GM23248 (cell line): Measurements from ENCODE around the gene VPS13D. TPM values are rescaled to one million over a fixed set of nuclear protein-coding genes. Genes with fewer than 3 reads are reported as not detected.
"Not testable (repeated sequence)": the region's sequence is repeated elsewhere in the genome, so short reads cannot be mapped to it uniquely, and the experiment has no call there.

Experiments used
- DNase-seq: peaks from one replicate; pipeline ENCODE4 v3.0.0-alpha.2; 2015
- H2AFZ ChIP-seq: fragments of 200-600 bp; sonication (generic); 2 replicates; pipeline ENCODE4 v1.6.1; 2016; ENCODE audit warnings: antibody characterized with exemption
- H3F3A ChIP-seq: fragments of 200-600 bp; sonication (generic); 2 replicates; pipeline ENCODE4 v1.6.1; 2016; ENCODE audit warnings: mild to moderate bottlenecking, antibody characterized with exemption, mixed run types; ENCODE audit not compliant: insufficient read depth
- H3K27ac ChIP-seq: fragments of 200-600 bp; sonication (generic); 2 replicates; pipeline ENCODE4 v1.5.1; 2016; ENCODE audit warnings: mild to moderate bottlenecking
- H3K27me3 ChIP-seq: fragments of 200-600 bp; sonication (generic); replicated peaks from 2 replicates; pipeline ENCODE4 v1.6.1; 2016; ENCODE audit warnings: mild to moderate bottlenecking; ENCODE audit not compliant: insufficient read depth
- H3K36me3 ChIP-seq: fragments of 200-600 bp; sonication (generic); 2 replicates; pipeline ENCODE4 v1.6.1; 2016; ENCODE audit warnings: low read depth, mild to moderate bottlenecking
- H3K4me1 ChIP-seq: fragments of 200-600 bp; sonication (generic); 2 replicates; pipeline ENCODE4 v1.6.1; 2016; ENCODE audit warnings: mild to moderate bottlenecking; ENCODE audit not compliant: insufficient read depth
- H3K4me2 ChIP-seq: fragments of 200-600 bp; sonication (generic); one replicate; pipeline ENCODE4 v1.6.1; 2016; ENCODE audit warnings: mild to moderate bottlenecking; ENCODE audit not compliant: unreplicated experiment
- H3K4me3 ChIP-seq: fragments of 200-600 bp; sonication (generic); 2 replicates; pipeline ENCODE4 v1.5.1; 2016; ENCODE audit warnings: mild to moderate bottlenecking
- H3K79me2 ChIP-seq: fragments of 200-600 bp; sonication (generic); 2 replicates; pipeline ENCODE4 v1.6.1; 2016; ENCODE audit warnings: mild to moderate bottlenecking; ENCODE audit not compliant: insufficient read depth
- H3K9ac ChIP-seq: fragments of 200-600 bp; sonication (generic); 2 replicates; pipeline ENCODE4 v1.6.1; 2016; ENCODE audit warnings: mild to moderate bottlenecking
- H3K9me2 ChIP-seq: fragments of 200-600 bp; sonication (generic); 2 replicates; pipeline ENCODE4 v1.6.1; 2016; ENCODE audit warnings: mixed run types, mild to moderate bottlenecking, moderate library complexity; ENCODE audit not compliant: insufficient read depth
- H3K9me3 ChIP-seq: fragments of 200-600 bp; sonication (generic); one replicate; pipeline ENCODE4 v1.6.1; 2017; ENCODE audit warnings: low read depth
- H4K20me1 ChIP-seq: fragments of 200-600 bp; sonication (generic); 2 replicates; pipeline ENCODE4 v1.6.0; 2016; ENCODE audit not compliant: insufficient read depth
- EZH2 ChIP-seq: fragments of 200-600 bp; sonication (generic); IDR thresholded peaks from 2 replicates; pipeline ENCODE4 v1.6.1; 2018; ENCODE audit warnings: antibody characterized with exemption, mild to moderate bottlenecking; ENCODE audit not compliant: insufficient read depth, poor library complexity, severe bottlenecking
- EZH2phosphoT487 ChIP-seq: fragments of 200-600 bp; sonication (generic); IDR thresholded peaks from 2 replicates; pipeline ENCODE4 v1.6.1; 2018; ENCODE audit warnings: antibody characterized with exemption, moderate library complexity, mild to moderate bottlenecking, low read depth; ENCODE audit not compliant: insufficient read depth
- WGBS, 2 experiments: methylation state at CpG; one replicate each; pipeline ENCODE4 v1.1.6; 2015 to 2017; ENCODE audit warnings: low lambda C conversion rate in 2 of 2, low coverage in 1 of 2; ENCODE audit errors: missing lambda C conversion rate in 2 of 2; 5-methylcytosine and 5-hydroxymethylcytosine counted together
- in situ Hi-C: fragments of 300-500 bp; cut with MboI; formaldehyde crosslinking; loops from 2 replicates; pipeline ENCODE4 v1.15.0; 2020
- polyA plus RNA-seq: library from polyadenylated mRNA; unstranded; fragments of >200 nt; fragmentation: Nextera tagmentation; extraction: Ambion mirVana; gene quantifications from 2 replicates; pipeline ENCODE4 v1.2.1, GENCODE V29; 2016
- total RNA-seq: library from RNA; depleted of rRNA; stranded (reverse); fragments of >200 nt; shearing (Covaris generic); gene quantifications from 2 replicates; pipeline ENCODE4 v1.2.3, GENCODE V29; 2014

The VPS13D gene
- total and polyA plus RNA-seq, 2 experiments from 2014 or later, result 6.8 to 16.4 TPM

DNA sequence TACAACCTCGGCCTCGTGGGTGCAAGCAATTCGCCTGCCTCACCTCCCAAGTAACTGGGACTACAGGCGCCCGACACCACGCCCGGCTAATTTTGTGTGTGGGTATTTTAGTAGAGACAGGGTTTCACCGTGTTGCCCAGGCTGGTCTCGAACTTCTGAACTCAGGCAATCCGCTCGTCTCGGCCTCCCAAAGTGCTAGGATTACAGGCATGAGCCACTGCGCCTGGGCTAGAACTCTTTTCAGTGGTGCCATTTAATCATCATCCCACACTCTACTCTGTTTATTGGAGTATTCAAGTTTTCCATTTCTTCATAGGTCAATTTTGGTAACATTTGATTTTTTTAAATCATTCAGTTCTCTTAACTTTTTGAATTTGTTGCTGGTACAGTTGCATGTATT is 286.9 kb downstream of the VPS13D start:
- Histone ChIP-seq H3K4me3 (no peak overlapping the region), H4K20me1 (no peaks in the 10 kb centered on the region), H3K36me3 (no peaks in the 10 kb centered on the region; the same call in 1 of the 2 replicates), H3K4me2 (no peak overlapping the region), H3K9me2 (no peaks in the 10 kb centered on the region), H3K9me3 (no peaks in the 10 kb centered on the region), H3K4me1 (peaks cover 8% of the 10 kb centered on the region), H3K9ac (no peak overlapping the region), H3K79me2 (no peaks in the 10 kb centered on the region), H3F3A (0 out of 2 replicates have a peak, but pooled peaks cover 6% of the 10 kb centered on the region), H3K27me3 (no peaks in the 10 kb centered on the region), H2AFZ (no peak overlapping the region), H3K27ac (no peak overlapping the region)
- in situ Hi-C loops, result no loop called here
- 97 to 98% methylated on average over 12 to 13 of the region's 13 CpGs for WGBS, 2 experiments
- no peak for DNase-seq
- no peak for TF ChIP-seq EZH2phosphoT487
- TF ChIP-seq EZH2, result no peak

DNA sequence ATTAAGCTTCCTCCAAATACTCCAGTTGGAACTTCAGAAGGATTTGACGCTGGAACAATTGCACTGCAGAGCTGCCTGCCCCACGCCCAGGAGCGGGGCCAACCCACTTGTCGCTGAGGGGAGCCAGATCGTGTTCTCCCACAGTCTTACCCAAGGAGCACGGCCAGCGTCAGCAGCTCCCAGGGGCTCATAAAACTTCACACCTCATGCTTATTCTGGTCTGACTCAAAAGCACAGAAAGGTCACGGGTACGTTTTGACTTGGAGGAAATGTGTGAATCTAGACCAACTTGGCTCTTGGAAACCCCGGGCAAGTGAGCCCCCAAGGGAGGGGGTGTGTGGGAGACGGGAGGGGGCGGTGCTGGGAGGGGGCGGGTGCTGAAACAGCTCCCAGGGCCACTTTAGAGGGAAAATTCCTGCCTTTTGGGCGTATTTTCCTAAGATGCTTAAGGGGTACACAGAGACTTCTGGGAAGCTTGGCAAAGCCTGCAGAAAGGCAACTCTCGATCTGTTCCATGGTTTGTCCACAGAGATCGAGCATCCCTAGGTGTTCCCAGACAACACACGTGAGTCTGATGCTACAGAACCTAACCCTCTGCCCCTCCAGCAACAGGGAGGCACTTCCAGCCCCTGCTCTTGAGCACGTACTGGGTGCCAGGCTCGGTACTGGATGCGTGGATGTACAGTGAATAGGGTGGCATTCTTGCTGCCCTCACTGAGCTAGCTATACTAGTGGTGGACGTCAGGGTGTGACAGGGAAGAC is 289.3 kb downstream of the VPS13D start:
- H3K27me3 ChIP-seq, result no peaks in the 10 kb centered on the region
- TF ChIP-seq EZH2 (no peak), EZH2phosphoT487 (no peak)
- 0 out of 2 replicates have a peak, but pooled peaks cover 6% of the 10 kb centered on the region for H3F3A ChIP-seq
- peak overlapping the region; percentile 48 for H3K4me2 ChIP-seq
- H3K36me3 ChIP-seq, result no peaks in the 10 kb centered on the region
- H3K4me1 ChIP-seq, result peaks cover 8% of the 10 kb centered on the region
- no peaks in the 10 kb centered on the region for H3K9me2 ChIP-seq
- no peaks in the 10 kb centered on the region for H4K20me1 ChIP-seq
- no peaks in the 10 kb centered on the region for H3K9me3 ChIP-seq
- no peak overlapping the region for H3K4me3 ChIP-seq
- H3K9ac ChIP-seq, result peak overlapping the region; percentile 39
- H2AFZ ChIP-seq, result no peak overlapping the region
- H3K27ac ChIP-seq, result no peak overlapping the region
- H3K79me2 ChIP-seq, result no peaks in the 10 kb centered on the region
- peak; percentile 84 for DNase-seq
- in situ Hi-C loops, result no loop called here
- WGBS, 2 experiments, result 11 to 15% methylated on average over 17 to 21 of the region's 21 CpGs

DNA sequence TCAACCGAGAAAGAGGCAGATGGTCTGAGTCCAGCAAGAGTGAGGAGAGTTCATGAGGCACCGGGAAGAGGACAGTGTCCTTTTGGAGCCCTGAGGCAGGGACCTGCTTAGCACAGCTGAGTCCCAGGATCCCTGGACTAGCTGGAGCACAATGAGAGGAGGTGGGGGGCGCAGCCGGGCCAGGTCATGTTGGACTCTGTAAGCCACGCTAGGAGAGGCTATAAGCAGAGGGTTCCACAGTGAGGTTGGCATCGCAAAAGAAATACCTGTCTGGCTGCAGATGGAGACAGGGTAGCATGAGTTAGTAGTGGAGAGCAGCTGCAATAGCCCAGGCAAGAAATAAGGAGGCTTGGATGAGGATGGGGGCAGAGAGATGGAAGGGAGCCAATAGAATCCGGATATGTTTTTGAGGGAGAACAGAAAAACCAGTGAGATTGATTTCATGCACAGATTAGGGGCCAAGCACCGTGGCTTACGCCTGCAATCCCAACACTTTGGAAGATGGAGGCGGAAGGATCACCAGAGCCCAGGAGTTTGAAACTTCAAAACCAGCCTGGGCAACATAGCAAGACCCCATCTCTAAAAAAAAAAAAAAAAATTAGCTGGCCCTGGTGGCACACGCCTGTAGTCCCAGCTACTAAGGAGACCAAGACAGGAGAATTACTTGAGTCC is 290.0 kb downstream of the VPS13D start:
- Histone ChIP-seq H3F3A (0 out of 2 replicates have a peak, but pooled peaks cover 6% of the 10 kb centered on the region), H3K4me1 (peaks cover 8% of the 10 kb centered on the region), H3K9me2 (no peaks in the 10 kb centered on the region), H3K9ac (peak overlapping the region; percentile 39), H3K36me3 (no peaks in the 10 kb centered on the region), H4K20me1 (no peaks in the 10 kb centered on the region), H3K27ac (no peak overlapping the region), H3K27me3 (no peaks in the 10 kb centered on the region), H2AFZ (no peak overlapping the region), H3K4me3 (no peak overlapping the region), H3K9me3 (no peaks in the 10 kb centered on the region), H3K4me2 (no peak overlapping the region), H3K79me2 (no peaks in the 10 kb centered on the region)
- 76% methylated on average over 11 of the region's 11 CpGs for WGBS, 2 experiments
- no peak for DNase-seq
- TF ChIP-seq EZH2phosphoT487, result no peak
- TF ChIP-seq EZH2, result no peak
- in situ Hi-C loops, result no loop called here

DNA sequence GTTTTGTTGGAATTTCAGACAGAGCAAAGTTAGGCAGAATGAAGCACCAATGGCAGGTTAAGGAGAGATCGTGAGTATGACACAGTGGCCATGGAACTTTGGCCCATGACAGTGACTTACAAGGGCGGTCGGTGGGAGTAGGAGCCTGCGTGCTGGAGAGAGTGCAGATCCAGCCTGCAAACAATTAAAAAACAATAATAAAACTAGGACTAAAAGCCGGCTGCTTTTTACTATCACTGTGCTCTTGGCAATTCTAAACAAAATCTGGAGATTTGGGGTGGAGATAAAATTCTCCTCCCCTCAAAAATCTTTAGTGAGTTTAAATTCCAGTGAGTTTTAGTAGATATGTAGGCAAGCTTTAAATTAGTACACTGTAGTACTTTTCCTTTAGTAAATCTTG is 291.3 kb downstream of the VPS13D start:
- Histone ChIP-seq H3K9me2 (no peaks in the 10 kb centered on the region), H3K27me3 (no peaks in the 10 kb centered on the region), H3F3A (0 out of 2 replicates have a peak, but pooled peaks cover 6% of the 10 kb centered on the region), H4K20me1 (no peaks in the 10 kb centered on the region), H3K36me3 (no peaks in the 10 kb centered on the region), H3K4me2 (no peak overlapping the region), H3K4me1 (peaks cover 8% of the 10 kb centered on the region), H3K27ac (no peak overlapping the region), H3K4me3 (no peak overlapping the region), H2AFZ (no peak overlapping the region; the same call in 1 of the 2 replicates), H3K79me2 (no peaks in the 10 kb centered on the region), H3K9ac (no peak overlapping the region), H3K9me3 (no peaks in the 10 kb centered on the region)
- DNase-seq, result peak; percentile 19
- in situ Hi-C loops, result no loop called here
- no peak for TF ChIP-seq EZH2
- TF ChIP-seq EZH2phosphoT487, result no peak
- WGBS, 2 experiments, result 15 to 25% methylated on average over 5 of the region's 5 CpGs

DNA sequence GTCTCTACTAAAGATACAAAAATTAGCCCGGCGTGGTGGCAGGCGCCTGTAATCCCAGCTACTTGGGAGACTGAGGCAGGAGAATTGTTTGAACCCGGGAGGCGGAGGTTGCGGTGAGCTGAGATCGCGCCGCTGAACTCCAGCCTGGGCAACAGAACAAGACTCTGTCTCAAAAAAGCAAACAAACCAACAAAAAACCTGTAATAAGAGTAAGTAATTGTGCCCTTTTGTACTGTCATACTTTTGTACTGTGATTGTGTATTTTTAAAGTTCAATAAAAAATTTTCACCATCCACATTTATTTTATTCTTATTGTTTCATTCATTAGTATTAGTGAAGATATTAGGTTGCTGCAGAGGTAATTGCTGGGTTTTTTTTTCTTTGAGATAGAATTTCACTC is 292.9 kb downstream of the VPS13D start:
- H3K4me3 ChIP-seq, DNase-seq, H2AFZ ChIP-seq, in situ Hi-C loops, H3K36me3 ChIP-seq, H3K9me2 ChIP-seq, H3F3A ChIP-seq, H4K20me1 ChIP-seq, H3K27ac ChIP-seq, H3K27me3 ChIP-seq, H3K79me2 ChIP-seq, H3K4me1 ChIP-seq, H3K4me2 ChIP-seq, H3K9ac ChIP-seq, H3K9me3 ChIP-seq: not testable (repeated sequence)
- 90 to 98% methylated on average over 8 to 9 of the region's 9 CpGs for WGBS, 2 experiments
